ENCODE measurements around the gene PAN2. TPM values are rescaled to one million over a fixed set of nuclear protein-coding genes. Genes with fewer than 3 reads are reported as not detected.

The PAN2 gene
- total and polyA plus RNA-seq, 10 of the 15 experiments (the other 5 are each of a cell fraction or from before 2014, with no cell fraction given) = 14.4 to 61.8 (median 34.9) TPM

- no peak for TF ChIP-seq TARDBP (IDR thresholded peaks at IDR 0.05; ENCODE audit: borderline replicate concordance)
- peak; percentile 26; the same call in 1 of the 2 replicates for TF ChIP-seq SMARCA5 (IDR thresholded peaks at IDR 0.05)
- no peak for TF ChIP-seq ETV6 (conservative IDR thresholded peaks at IDR 0.05 in 1 of 2, IDR thresholded peaks at IDR 0.05 in 1 of 2; ENCODE audit: borderline replicate concordance in 1 of 2, low read depth in 1 of 2)
- TF ChIP-seq MYB (IDR thresholded peaks at IDR 0.05; ENCODE audit: borderline replicate concordance, low read depth, low read length) = no peak
- TF ChIP-seq POLR2A (IDR thresholded peaks at IDR 0.05; ENCODE audit: low read depth, low read length) = peak; percentile 60
- TF ChIP-seq RAD51 (IDR thresholded peaks at IDR 0.05) = peak; percentile 53; the same call in 1 of the 2 replicates
- no peak for TF ChIP-seq CHD1 (IDR thresholded peaks at IDR 0.05; ENCODE audit: low read depth, low read length)
- TF ChIP-seq SPI1 (IDR thresholded peaks at IDR 0.05; ENCODE audit: borderline replicate concordance, insufficient read depth, low read depth, low read length) = peak; percentile 4; the same call in 1 of the 2 replicates
- TF ChIP-seq HDAC6 (IDR thresholded peaks at IDR 0.05; ENCODE audit: unreplicated experiment) = no peak
- TF ChIP-seq, protein P1, sequence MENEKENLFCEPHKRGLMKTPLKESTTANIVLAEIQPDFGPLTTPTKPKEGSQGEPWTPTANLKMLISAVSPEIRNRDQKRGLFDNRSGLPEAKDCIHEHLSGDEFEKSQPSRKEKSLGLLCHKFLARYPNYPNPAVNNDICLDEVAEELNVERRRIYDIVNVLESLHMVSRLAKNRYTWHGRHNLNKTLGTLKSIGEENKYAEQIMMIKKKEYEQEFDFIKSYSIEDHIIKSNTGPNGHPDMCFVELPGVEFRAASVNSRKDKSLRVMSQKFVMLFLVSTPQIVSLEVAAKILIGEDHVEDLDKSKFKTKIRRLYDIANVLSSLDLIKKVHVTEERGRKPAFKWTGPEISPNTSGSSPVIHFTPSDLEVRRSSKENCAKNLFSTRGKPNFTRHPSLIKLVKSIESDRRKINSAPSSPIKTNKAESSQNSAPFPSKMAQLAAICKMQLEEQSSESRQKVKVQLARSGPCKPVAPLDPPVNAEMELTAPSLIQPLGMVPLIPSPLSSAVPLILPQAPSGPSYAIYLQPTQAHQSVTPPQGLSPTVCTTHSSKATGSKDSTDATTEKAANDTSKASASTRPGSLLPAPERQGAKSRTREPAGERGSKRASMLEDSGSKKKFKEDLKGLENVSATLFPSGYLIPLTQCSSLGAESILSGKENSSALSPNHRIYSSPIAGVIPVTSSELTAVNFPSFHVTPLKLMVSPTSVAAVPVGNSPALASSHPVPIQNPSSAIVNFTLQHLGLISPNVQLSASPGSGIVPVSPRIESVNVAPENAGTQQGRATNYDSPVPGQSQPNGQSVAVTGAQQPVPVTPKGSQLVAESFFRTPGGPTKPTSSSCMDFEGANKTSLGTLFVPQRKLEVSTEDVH (IDR thresholded peaks at IDR 0.05; ENCODE audit: low read depth, partially characterized antibody) = no peak
- TF ChIP-seq RELB (IDR thresholded peaks at IDR 0.05; ENCODE audit: low read depth) = peak; percentile 55; the same call in 1 of the 2 replicates
- no peak for TF ChIP-seq FOXM1 (IDR thresholded peaks at IDR 0.05; ENCODE audit: low read depth, low read length)
- no peak for TF ChIP-seq MEF2B (IDR thresholded peaks at IDR 0.05; ENCODE audit: partially characterized antibody, poor library complexity, severe bottlenecking)
- TF ChIP-seq RCOR1 (conservative IDR thresholded peaks at IDR 0.05; ENCODE audit: low read depth, low read length) = no peak
- peak; percentile 63; the same call in 1 of the 2 replicates for TF ChIP-seq HDGF (IDR thresholded peaks at IDR 0.05)
- no peak for TF ChIP-seq CEBPZ (IDR thresholded peaks at IDR 0.05; ENCODE audit: low read depth, low read length)
- TF ChIP-seq IRF4 (IDR thresholded peaks at IDR 0.05; ENCODE audit: low read depth, low read length) = no peak
- TF ChIP-seq RUNX3 (IDR thresholded peaks at IDR 0.05; ENCODE audit: low read length) = peak; percentile 90
- TF ChIP-seq SMC3 (IDR thresholded peaks at IDR 0.05; ENCODE audit: borderline replicate concordance, low read length) = no peak
- TF ChIP-seq, protein P2, sequence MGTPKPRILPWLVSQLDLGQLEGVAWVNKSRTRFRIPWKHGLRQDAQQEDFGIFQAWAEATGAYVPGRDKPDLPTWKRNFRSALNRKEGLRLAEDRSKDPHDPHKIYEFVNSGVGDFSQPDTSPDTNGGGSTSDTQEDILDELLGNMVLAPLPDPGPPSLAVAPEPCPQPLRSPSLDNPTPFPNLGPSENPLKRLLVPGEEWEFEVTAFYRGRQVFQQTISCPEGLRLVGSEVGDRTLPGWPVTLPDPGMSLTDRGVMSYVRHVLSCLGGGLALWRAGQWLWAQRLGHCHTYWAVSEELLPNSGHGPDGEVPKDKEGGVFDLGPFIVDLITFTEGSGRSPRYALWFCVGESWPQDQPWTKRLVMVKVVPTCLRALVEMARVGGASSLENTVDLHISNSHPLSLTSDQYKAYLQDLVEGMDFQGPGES (IDR thresholded peaks at IDR 0.05) = no peak
- no peak for TF ChIP-seq WRNIP1 (IDR thresholded peaks at IDR 0.05; ENCODE audit: borderline replicate concordance, low read depth, low read length)
- no peak for TF ChIP-seq SMAD5 (IDR thresholded peaks at IDR 0.05; ENCODE audit: low read depth)
These were observed 4.7 kb upstream of the PAN2 start, which contains the start of gene IL23A (continued) for GRCh38 chr12:56338308-56339157.
